Ascending aorta (tissue), 2 donors: ENCODE data around the gene PAIP1. TPM values are rescaled to one million over a fixed set of nuclear protein-coding genes. Genes with fewer than 3 reads are reported as not detected.
"Not testable (repeated sequence)": the region's sequence is repeated elsewhere in the genome, so short reads cannot be mapped to it uniquely, and the experiment has no call there.

ENCODE experiments used
- DNase-seq, 2 donors: peaks; one replicate each; pipeline ENCODE4 v3.0.0-alpha.2; 2019; ENCODE audit warnings: low spot score in 2 of 2
- H3K27ac ChIP-seq, 2 donors: fragments of 200-600 bp; sonication (generic); one replicate each; pipeline ENCODE4 v1.5.1; 2016 to 2017; ENCODE audit warnings: mild to moderate bottlenecking in 1 of 2
- H3K27me3 ChIP-seq: fragments of 200-600 bp; sonication (generic); one replicate; pipeline ENCODE4 v1.5.1; 2017
- H3K36me3 ChIP-seq, 2 donors: fragments of 200-600 bp; sonication (generic); one replicate each; pipeline ENCODE4 v1.5.1; 2016
- H3K4me1 ChIP-seq, 2 donors: fragments of 200-600 bp; sonication (generic); one replicate each; pipeline ENCODE4 v1.5.1; 2016 to 2017; ENCODE audit warnings: mild to moderate bottlenecking in 1 of 2
- H3K4me3 ChIP-seq, 2 donors: fragments of 200-600 bp; sonication (generic); one replicate each; pipeline ENCODE4 v1.5.1; 2016 to 2017; ENCODE audit warnings: mild to moderate bottlenecking in 1 of 2
- H3K9me3 ChIP-seq, 2 donors: fragments of 200-600 bp; sonication (generic); one replicate each; pipeline ENCODE4 v1.5.1; 2016
- CTCF ChIP-seq, 3 experiments: fragments of 200-600 bp in 2 of 3; fragments of 450-650 bp in 1 of 3; sonication (generic) in 2 of 3; IDR thresholded peaks; one replicate each; pipeline ENCODE4 v1.5.1; 2016 to 2019; ENCODE audit warnings: antibody characterized with exemption in 3 of 3, mild to moderate bottlenecking in 1 of 3, moderate library complexity in 1 of 3
- intact Hi-C: fragments of 100-400 bp; cut with DNase I; formaldehyde crosslinking; loops from one replicate; pipeline ENCODE4 v1.15.1; 2023
- total RNA-seq: library from RNA; depleted of rRNA; stranded (reverse); fragments of >200 nt; gene quantifications from one replicate; pipeline ENCODE4 v1.1.0, GENCODE V29; 2016

The PAIP1 gene
- total RNA-seq, 1 donor from 2014 or later: 93.6 TPM

DNA sequence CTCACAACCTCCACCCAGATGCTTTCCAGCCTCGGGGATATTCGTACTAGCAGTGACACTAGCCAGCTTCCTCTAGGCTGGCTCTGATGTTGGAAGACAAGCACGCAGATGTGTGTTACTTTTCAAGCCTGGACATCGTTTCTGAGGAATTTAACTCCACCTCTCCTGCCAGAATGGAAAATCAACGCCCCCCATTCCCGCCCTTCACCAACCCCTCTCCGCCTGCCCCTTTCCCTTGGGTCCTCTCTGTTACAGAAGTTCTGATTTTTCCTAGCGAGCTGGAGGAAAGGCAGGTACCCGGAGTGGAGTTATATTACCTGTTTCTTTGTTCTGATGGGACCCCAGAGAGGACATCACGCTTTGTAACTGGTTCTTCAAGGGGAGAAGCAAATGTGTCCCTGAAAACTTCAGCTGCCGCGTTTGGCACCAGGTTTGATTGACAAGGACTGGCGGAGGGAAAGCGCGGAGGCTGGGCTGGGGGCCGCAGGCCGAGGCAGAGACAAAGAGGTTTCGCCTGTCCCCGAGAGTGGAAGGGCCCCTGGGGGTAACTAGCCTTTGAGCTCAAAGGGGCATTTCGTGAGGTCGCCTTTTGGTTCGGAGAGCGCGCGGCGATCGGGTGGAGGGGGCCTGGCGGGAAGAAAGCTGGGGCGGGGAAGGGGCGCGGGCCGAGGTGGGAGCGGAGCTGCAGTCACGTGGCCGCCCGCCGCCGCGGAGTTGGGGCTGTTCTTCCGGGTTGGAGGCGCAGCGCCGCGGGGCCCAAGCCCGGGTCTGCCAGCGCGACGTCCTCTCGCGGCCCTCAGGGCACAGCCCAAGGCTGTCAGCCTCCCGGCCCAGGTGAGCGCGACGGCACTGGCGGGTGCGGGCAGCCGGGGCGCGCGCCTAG lies 45.8 kb upstream of the PAIP1 start, which contains the start of gene NNT:
Gene NNT, plus strand, starts transcription at position 720 of the 883 bp plus-strand sequence. CDS start 6,016 bp downstream, outside the sequence.
- no peak for TF ChIP-seq CTCF (IDR thresholded peaks at IDR 0.05)
- peaks cover 2 to 9% of the 10 kb centered on the region in 2 donors for H3K4me1 ChIP-seq
- no peaks in the 10 kb centered on the region for H3K9me3 ChIP-seq
- intact Hi-C loops: loop anchor here (1.0 to 5.0 kb wide), 2 partner anchors 118 to 480 kb away; partner anchors contain the start of gene ZNF131
- peak within 1 kb of the TSS; percentile 86 to 95 for H3K27ac ChIP-seq
- peak within 1 kb of the TSS; percentile 82 to 97 for H3K4me3 ChIP-seq
- H3K27me3 ChIP-seq: no peaks in the 10 kb centered on the region
- H3K36me3 ChIP-seq: peaks cover 0 to 3% of the 10 kb centered on the region in 2 donors
- peak; percentile 12 to 87 for DNase-seq

GRCh38 chr5:43601454-43602260 lies 44.8 kb upstream of the PAIP1 start:
- intact Hi-C loops: loop anchor here (1.0 to 5.0 kb wide), 2 partner anchors 117 to 479 kb away; partner anchors contain the start of gene ZNF131
- Histone ChIP-seq H3K4me3 (peak overlapping the region; percentile 82 to 97), H3K4me1 (peaks cover 2 to 9% of the 10 kb centered on the region in 2 donors), H3K27ac (peak overlapping the region; percentile 86 to 95), H3K36me3 (no peaks in the 10 kb centered on the region), H3K9me3 (no peaks in the 10 kb centered on the region), H3K27me3 (no peaks in the 10 kb centered on the region)
- TF ChIP-seq CTCF (IDR thresholded peaks at IDR 0.05): no peak
- no peak for DNase-seq

- H3K4me3 ChIP-seq, intact Hi-C loops, H3K27me3 ChIP-seq, H3K27ac ChIP-seq, DNase-seq, H3K4me1 ChIP-seq, H3K36me3 ChIP-seq, H3K9me3 ChIP-seq: not testable (repeated sequence)
Measured at GRCh38 chr5:43598927-43599326, 42.0 kb upstream of the PAIP1 start.

DNA sequence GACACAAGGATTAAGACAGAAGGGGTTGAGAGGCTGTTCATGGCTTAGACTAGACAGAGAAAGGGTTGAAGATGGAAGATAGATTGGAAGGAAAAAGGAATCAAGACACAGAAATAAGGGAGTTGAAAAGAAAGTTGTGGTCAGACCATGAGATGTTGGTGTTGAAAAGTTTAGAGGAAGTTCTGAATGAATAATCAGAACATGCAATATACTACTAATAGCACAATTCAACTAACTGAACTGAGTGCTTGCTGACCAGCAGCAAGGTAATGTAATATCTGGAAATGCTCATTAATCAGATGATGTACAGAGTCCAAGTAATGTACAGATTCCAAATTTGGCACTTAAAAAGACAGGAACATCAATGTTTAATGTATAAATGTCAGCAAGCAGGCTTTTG lies 35.5 kb upstream of the PAIP1 start:
- DNase-seq: no peak
- H3K27me3 ChIP-seq: no peaks in the 10 kb centered on the region
- TF ChIP-seq CTCF (IDR thresholded peaks at IDR 0.05): no peak
- no peak overlapping the region for H3K4me3 ChIP-seq
- intact Hi-C loops: no loop called here
- H3K27ac ChIP-seq: no peak overlapping the region
- no peaks in the 10 kb centered on the region for H3K9me3 ChIP-seq
- H3K36me3 ChIP-seq: no peaks in the 10 kb centered on the region
- no peaks in the 10 kb centered on the region for H3K4me1 ChIP-seq

DNA sequence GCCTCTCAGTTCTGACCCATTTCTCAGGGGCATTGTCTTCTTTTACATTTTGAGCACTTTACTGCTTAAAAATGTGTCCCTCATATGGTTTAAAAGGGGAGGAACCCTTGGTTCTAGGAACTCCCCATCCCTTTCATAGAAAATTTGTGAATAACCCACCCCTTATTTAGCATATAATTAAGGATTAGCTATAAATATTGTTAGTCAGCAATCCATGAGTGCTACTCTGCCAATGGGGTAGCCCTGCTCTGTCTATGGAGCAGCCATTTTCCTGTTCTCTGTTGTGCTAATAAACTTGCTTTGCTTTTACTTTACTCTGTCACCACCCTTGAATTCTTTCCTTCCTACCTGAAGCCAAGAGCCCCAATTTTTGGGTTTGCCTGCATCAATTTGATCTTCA lies 33.8 kb upstream of the PAIP1 start:
- intact Hi-C loops: no loop called here

More for the DNA sequence above, 33.8 kb upstream of the PAIP1 start:
- H3K4me1 ChIP-seq: no peaks in the 10 kb centered on the region
- no peaks in the 10 kb centered on the region for H3K27me3 ChIP-seq
- no peak for TF ChIP-seq CTCF (IDR thresholded peaks at IDR 0.05)
- H3K27ac ChIP-seq: no peak overlapping the region
- H3K4me3 ChIP-seq: no peak overlapping the region
- H3K36me3 ChIP-seq: no peaks in the 10 kb centered on the region
- DNase-seq: no peak
- H3K9me3 ChIP-seq: no peaks in the 10 kb centered on the region
